Brain microvascular endothelial cell (primary cell): Measurements from ENCODE around the gene TSPAN15.

ENCODE experiments used
- DNase-seq: peaks from one replicate; pipeline ENCODE4 v3.0.0-alpha.2; 2020
- H3K27ac ChIP-seq: fragments of 250-450 bp; sonication (Bioruptor Pico); 2 replicates; pipeline ENCODE4 v1.5.1; 2020; ENCODE audit warnings: mild to moderate bottlenecking, moderate library complexity
- H3K27me3 ChIP-seq: fragments of 250-450 bp; sonication (Bioruptor Pico); replicated peaks from 2 replicates; pipeline ENCODE4 v1.5.1; 2020; ENCODE audit warnings: mild to moderate bottlenecking
- H3K36me3 ChIP-seq: fragments of 250-450 bp; sonication (Bioruptor Pico); replicated peaks from 2 replicates; pipeline ENCODE4 v1.5.1; 2020; ENCODE audit warnings: mild to moderate bottlenecking
- H3K4me3 ChIP-seq: 2 replicates; pipeline ENCODE4 v1.5.1; 2011; ENCODE audit warnings: low read depth, mild to moderate bottlenecking, control low read depth, low read length, moderate library complexity
- in situ Hi-C: cut with HindIII; loops from 2 replicates; pipeline ENCODE4 v1.10.0; 2017; ENCODE audit warnings: low sequenced_read_pairs, low pct_ligation_motif_present
- TF ChIP-seq, protein P1 (sequence below): IDR thresholded peaks from 2 replicates; pipeline ENCODE4 v1.5.1; 2011; ENCODE audit warnings: low read depth, mild to moderate bottlenecking, moderate library complexity, low read length, control low read depth, inconsistent platforms; ENCODE audit errors: missing control alignments

Gene TSPAN15

DNA sequence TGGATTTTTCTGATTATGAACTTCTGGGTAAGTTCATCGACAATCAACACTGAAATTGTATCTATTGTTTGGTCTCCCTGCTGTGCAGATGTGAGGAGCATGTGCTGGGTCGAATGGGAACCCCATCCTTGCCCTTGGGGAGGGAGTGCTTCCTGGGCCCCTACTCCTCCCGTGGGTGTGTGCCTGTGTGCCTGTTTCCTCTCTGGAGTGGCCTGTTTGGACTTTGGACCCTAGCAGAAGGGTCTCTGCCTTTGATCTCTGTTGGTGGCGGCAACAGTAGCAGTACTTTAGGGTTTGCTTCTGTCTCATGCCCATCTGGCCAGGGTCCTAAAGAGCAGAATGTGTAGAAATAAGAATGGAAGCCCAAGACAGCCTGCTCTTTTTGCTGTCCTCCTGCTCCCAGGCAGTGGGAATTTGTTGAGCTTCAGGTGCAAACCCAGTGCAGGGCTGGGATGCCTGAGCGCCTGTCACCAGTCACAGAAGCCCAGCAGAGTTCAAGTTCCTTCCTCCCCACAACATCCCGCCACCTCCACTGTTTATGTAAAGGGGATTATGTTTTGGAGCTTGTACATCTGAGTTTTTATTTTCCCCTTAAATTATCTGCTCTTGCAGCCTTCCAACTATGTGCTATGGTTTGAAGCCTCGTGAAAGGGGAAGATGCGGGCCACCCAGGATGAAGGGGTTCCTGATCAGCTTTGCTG is 33.1 kb upstream of the TSPAN15 start:
- in situ Hi-C loops = no loop called here
- TF ChIP-seq, protein P1, sequence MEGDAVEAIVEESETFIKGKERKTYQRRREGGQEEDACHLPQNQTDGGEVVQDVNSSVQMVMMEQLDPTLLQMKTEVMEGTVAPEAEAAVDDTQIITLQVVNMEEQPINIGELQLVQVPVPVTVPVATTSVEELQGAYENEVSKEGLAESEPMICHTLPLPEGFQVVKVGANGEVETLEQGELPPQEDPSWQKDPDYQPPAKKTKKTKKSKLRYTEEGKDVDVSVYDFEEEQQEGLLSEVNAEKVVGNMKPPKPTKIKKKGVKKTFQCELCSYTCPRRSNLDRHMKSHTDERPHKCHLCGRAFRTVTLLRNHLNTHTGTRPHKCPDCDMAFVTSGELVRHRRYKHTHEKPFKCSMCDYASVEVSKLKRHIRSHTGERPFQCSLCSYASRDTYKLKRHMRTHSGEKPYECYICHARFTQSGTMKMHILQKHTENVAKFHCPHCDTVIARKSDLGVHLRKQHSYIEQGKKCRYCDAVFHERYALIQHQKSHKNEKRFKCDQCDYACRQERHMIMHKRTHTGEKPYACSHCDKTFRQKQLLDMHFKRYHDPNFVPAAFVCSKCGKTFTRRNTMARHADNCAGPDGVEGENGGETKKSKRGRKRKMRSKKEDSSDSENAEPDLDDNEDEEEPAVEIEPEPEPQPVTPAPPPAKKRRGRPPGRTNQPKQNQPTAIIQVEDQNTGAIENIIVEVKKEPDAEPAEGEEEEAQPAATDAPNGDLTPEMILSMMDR = no peak
- H3K27ac ChIP-seq = no peak overlapping the region
- DNase-seq = no peak
- no peak overlapping the region for H3K4me3 ChIP-seq
- H3K27me3 ChIP-seq = no peaks in the 10 kb centered on the region
- no peaks in the 10 kb centered on the region for H3K36me3 ChIP-seq

- H3K36me3 ChIP-seq = no peaks in the 10 kb centered on the region
- TF ChIP-seq, protein P1 = no peak
- no peak overlapping the region for H3K4me3 ChIP-seq
- in situ Hi-C loops = no loop called here
- no peaks in the 10 kb centered on the region for H3K27me3 ChIP-seq
- H3K27ac ChIP-seq = no peak overlapping the region
- no peak for DNase-seq
Measured at GRCh38 chr10:69419096-69419743, 32.0 kb upstream of the TSPAN15 start.

- no peak overlapping the region for H3K4me3 ChIP-seq
- TF ChIP-seq, protein P1 = no peak
- no peak overlapping the region for H3K27ac ChIP-seq
- no peaks in the 10 kb centered on the region for H3K27me3 ChIP-seq
- in situ Hi-C loops = no loop called here
- no peak for DNase-seq
- H3K36me3 ChIP-seq = no peaks in the 10 kb centered on the region
Measured at GRCh38 chr10:69419744-69420126, 31.5 kb upstream of the TSPAN15 start.

- in situ Hi-C loops = no loop called here
- Histone ChIP-seq H3K4me3 (no peak overlapping the region), H3K27ac (no peak overlapping the region), H3K27me3 (no peaks in the 10 kb centered on the region), H3K36me3 (no peaks in the 10 kb centered on the region)
- DNase-seq = no peak
- TF ChIP-seq, protein P1 = no peak
Measured at GRCh38 chr10:69421611-69422308, 29.5 kb upstream of the TSPAN15 start.

DNA sequence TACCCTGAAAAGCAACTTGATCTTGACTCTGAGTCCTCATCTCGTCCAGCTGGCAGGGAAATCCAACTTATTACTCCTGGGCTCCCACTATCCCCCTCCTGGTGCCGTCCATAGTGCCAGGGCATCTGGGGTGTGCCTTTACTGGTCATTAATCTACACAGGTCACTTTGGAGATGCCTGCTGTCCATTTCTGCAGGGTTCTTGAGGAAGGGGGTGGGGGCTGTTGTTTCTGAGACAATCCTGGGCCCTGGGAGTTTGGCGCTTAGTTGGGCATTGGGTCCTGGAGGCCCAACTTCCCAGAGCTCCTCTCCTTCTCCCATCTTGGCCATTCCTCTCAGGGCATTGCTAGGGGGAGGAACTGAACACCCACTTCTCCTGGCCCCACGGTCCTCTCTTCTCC is 28.6 kb upstream of the TSPAN15 start:
- DNase-seq = no peak
- Histone ChIP-seq H3K4me3 (no peak overlapping the region), H3K36me3 (no peaks in the 10 kb centered on the region), H3K27ac (no peak overlapping the region), H3K27me3 (no peaks in the 10 kb centered on the region)
- in situ Hi-C loops = no loop called here
- TF ChIP-seq, protein P1 = no peak
